NCI-H1694 treated with DMSO at 0.1 percent for 48 hours (cell line): ENCODE results near the gene ANKLE2.
"Not testable (repeated sequence)": the region's sequence is repeated elsewhere in the genome, so short reads cannot be mapped to it uniquely, and the experiment has no call there.

Experiments
- DNase-seq: peaks from one replicate; lab custom pipeline; 2025; lab: John Stamatoyannopoulos, UW

ANKLE2 gene

GRCh38 chr12:132776816-132777568 lies 15.4 kb upstream of the ANKLE2 start:
- DNase-seq, result peak; percentile 14

GRCh38 chr12:132776230-132776625 lies 14.6 kb upstream of the ANKLE2 start:
- DNase-seq, result not testable (repeated sequence)

DNA sequence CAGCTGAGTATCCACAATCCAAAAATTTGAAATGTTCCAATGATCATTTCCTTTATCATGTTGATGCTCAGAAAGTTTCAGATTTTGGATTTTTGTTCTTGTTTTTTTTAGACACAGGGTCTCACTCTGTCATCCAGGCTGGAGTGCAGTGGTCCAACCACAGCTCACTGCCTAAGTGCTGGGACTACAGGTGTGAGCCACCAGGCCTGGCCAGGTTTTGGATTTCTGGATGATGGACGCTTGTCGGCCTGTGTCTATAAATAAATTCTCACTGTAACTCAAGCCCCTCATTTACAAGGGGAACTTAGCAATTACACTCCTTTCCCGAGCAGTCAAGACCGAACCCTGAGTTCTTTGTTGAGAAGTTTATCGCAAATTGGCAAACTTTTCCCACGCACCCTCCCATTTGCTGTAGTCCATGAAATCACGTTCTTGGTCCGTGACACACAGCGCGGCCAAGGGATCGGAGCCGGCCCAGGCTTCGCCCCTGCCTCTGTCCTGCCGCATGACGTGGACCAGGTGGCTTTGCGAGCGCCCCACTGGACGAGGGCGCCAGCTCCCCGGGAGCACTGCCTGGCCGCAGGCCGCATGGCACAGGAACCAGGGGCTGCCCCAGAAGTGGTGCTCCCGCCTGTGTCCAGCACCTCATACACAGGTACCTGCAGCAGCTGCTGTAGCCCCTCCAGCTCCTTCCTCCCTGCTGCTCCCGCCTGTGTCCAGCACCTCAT lies 14.0 kb upstream of the ANKLE2 start:
- no peak for DNase-seq

- DNase-seq, result no peak
Measured at GRCh38 chr12:132774646-132775275, 13.1 kb upstream of the ANKLE2 start.

GRCh38 chr12:132774159-132774558 lies 12.5 kb upstream of the ANKLE2 start:
- no peak for DNase-seq

DNA sequence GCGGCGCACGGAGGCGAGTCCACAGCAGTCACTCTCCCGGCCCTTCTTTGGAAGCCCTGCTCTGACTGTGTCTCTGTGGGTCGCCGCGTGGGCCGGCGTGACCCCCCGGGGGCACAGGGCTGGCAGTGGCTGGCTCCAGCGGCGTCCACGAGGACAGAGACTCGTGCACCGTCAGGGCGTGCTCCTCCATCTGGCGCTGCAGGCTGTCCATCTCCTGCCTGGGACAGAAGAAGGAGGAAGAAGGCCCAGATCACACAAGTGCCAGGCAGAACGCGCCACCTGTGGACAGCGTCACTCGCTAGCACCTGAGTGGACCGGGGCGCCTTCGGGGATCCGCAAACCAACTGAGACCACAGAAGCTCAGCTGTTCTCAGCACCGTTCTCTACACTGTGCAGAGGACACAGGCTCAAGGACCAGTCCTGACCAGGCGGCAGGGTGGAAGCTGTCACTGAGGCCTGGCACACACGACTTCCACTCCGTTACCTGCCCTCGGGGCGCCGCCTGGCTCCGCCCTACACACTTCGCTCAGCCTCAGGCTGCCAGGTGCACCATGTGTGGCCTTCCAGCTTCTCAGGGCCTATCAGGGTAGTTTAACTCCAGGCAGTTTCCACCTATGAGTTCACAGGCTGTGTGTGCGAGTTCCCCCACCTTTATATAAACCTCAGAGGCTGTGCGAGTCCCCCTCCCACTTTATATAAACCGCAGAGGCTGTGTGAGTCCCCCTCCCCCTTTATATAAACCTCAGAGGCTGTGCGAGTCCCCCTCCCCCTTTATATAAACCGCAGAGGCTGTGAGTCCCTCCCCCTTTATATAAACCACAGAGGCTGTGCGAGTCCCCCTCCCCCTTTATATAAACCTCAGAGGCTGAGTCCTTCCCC lies 11.7 kb upstream of the ANKLE2 start:
- DNase-seq, result no peak

DNA sequence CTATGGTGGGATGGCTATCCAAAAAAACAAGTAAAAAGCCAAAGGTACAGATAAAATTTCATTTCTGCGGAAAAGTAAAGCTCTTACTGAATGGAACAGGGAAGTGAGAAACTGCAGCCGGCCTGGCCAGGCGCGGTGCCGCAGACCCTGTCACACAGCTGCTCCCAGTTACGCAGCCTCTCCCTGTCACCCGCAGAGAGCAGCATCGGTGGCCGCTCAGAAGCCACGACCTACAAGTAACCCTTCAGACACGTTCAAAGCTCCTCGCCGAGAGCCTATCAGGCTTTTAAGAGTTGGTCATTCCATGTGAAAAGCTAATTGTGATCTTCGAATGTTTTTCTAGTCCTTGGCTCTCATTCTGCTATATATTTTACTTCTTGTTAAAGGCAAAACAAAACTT lies 11.0 kb upstream of the ANKLE2 start:
- DNase-seq, result no peak

- no peak for DNase-seq
Measured at GRCh38 chr12:132771126-132771838, 9.7 kb upstream of the ANKLE2 start.

DNA sequence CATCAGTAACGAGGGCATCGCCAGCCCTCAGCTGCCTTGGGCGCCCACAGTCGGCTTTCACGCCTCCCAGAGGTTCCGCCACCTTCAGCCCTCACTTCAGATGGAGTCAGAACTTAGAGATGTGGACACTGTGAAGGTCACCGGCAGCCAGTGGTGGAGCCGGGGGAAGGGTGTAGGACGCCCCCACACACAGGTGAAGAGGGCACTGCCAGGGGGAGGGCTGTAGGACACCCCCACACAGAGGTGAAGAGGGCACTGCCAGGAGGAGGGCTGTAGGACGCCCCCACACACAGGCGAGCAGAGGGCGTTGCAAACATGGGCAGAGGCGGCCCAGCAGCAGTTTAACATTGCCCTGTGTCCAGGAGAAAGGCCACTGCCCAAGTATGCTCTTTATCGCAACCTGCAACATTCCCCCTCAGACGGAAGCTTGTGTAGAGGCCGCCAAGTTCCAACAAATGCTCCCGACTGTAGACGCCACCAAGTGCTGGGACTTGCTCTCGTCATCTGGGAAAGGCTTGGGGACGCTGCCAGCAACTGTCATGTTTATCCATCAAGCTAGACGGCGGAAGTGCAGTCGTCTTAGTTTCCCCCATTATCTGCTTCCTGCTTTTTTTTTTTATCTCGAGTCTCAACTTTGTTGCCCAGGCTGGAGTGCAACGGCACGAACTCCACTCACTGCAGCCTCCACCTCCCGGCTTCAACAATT lies 4.9 kb upstream of the ANKLE2 start:
- no peak for DNase-seq

DNA sequence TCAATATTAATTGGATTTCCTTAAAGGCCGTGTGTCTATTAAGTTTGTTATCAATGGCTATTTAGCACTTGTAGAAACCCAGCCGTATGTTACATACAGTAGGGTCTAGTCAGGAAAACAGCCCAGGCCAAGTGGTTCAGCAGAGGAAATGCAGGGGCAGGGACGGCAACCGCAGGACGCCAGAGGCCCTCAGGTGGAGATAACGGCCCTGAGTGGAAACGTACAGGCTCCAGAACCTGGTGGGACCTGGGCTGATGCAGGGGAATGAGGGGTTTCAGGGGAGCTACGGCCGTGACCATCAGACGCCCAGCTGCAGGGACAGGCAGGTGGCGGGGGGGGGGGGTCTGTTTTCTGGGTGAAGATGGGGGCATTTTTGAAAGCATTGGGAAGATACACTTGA lies 3.7 kb upstream of the ANKLE2 start:
- no peak for DNase-seq

GRCh38 chr12:132764231-132764630 lies 2.6 kb upstream of the ANKLE2 start:
- no peak for DNase-seq

DNA sequence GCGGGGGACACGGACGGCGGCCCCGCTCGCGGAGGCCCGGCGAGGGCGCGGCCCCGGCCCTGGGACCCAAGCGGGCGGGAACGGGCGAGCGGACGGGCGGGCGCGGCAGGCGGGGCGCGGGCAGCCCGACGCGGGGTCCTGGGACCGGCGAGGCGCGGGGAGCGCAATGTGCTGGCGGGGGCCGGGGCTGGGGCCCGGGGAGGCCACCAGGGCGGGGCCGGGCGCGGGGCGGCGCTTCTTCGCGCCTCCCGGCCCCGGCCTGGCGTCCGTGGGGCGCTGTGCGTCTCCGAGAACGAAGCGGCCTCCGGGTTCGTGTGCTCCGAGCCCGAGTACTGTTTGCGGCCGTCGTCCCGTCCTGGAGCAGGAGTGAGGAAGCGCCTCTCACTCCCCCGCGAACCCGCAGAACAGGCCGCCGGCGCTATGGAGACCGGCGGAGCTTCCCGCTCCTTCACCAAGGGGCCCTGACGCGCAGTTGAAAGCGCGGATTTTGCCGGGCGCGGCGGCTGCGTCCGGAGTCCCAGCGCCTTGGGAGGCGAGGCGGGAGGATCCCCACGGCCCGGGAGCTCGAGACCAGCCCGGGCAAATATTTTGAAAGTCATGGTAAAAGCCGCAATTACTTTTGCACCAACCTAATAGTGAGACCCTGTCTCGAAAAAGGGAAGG lies 420 bp upstream of the ANKLE2 start:
- DNase-seq, result peak; percentile 28

GRCh38 chr12:132759359-132759758 lies 2.3 kb downstream of the ANKLE2 start:
- DNase-seq, result no peak

DNA sequence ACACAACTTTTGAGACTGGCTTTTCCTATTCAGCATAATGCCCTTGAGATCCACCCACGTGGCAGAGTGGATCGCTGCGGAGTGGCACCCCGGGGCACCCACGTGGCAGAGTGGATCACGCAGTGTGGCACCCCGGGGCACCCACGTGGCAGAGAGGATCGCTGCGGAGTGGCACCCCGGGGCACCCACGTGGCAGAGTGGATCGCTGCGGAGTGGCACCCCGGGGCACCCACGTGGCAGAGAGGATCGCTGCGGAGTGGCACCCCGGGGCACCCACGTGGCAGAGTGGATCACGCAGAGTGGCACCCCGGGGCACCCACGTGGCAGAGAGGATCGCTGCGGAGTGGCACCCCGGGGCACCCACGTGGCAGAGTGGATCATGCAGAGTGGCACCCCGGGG lies 2.8 kb downstream of the ANKLE2 start:
- DNase-seq, result not testable (repeated sequence)

DNA sequence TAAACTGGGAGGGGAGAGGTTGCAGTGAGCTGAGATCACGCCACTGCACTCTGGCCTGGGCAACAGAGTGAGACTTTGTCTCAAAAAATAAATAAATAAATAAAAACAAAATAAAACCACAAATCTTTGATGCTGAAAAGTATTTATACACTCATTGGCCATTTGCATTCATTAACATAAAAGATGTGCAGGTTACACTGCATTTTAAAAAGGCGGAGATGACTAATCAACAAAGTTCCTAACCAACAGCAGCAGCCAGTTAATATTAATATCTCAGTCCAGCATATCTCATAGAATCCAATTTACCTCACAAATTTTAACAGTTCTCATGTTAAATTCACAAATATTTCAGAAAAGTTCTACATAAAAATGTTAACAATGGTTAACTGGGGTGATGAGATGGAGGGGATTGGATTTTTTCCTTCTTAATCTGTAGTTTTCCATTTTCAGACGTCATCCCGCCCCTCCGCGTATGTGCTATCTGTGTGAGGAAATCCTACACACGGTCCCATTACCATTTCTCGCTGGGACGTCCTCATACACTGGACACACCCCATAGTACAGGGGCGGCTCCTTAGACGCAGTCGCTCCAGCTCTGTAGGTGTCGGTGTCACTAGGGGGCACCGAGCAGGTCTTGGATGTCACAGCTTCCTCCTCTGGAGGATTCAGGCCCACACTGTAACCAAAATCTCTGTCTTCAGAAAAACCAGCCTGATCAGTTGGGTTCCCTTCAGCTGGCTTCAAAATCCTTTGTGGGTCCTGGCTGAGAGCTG lies 7.3 kb downstream of the ANKLE2 start:
- no peak for DNase-seq

DNA sequence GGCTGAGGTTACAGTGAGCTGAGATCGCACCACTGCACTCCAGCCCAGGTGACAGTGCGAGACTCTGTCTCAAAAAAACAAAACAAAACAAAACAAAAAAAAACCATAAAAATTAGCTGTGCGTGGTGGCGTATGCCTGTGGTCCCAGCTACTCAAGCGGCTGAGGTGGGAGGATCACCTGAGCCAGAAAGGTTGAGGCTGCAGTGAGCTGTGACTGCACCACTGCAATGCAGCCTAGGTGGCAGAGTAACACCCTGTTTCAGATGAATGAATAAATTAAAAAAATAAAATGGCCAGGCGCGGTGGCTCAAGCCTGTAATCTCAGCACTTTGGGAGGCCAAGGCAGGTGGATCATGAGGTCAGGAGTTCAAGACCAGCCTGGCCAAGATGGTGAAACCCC lies 8.0 kb downstream of the ANKLE2 start:
- DNase-seq, result not testable (repeated sequence)

DNA sequence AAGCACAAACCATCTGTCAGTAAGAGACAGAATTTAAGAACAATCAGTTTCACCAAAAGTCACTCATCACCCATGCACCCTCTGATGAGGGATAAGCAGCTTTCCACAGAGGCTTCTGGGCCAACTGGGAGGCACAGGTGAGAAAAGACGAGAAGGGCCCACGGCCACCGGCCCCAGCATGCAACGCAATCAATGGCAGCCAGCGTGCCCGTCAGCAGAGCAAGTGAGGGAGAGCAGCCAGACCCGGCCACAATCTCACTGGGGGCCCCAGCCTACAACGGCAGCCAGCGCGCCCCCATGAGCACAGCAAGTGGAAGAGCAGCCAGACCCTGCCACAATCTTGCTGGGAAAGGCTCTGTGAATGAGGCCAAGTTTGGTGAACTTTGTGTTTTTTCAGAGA lies 13.3 kb downstream of the ANKLE2 start:
- DNase-seq, result no peak

DNA sequence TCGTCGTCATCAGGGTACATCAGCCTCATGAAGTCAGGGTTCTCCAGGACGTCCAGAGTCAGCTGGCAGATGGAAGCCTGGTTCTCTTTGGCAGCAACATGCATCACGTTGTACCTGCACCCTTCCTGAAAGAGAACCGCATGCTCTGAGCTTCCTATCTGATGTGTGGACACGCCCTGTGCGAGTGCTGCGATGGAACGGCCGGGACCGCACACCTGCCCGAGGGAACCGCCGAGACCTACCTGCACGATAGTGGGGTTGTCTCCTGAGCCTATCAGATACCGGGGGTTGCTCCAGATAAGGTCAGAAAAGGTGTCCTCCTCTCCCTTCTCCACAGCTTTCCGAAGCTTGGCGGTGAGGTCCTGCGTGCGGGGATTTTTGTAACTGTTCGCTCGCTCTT lies 13.7 kb downstream of the ANKLE2 start:
- DNase-seq, result no peak

DNA sequence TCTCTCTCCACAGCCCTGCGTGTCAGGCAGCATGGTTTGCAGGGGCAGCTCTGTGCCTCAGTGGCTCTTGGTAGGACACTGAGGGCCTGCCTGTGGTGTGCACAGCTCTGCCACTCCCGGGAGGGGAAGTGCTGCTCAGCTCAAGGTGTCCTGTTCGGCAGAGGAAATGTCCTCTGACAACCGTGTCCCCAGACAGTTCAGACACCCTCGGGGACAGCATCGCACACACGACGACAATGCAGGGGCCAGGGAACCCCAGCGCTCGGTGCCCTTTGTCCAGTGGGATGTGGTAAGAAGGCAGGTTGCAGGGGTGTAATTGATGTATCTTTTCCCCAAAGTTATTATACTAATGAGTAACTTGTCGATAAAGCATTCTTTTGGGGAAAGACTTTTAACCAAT lies 14.2 kb downstream of the ANKLE2 start:
- no peak for DNase-seq

DNA sequence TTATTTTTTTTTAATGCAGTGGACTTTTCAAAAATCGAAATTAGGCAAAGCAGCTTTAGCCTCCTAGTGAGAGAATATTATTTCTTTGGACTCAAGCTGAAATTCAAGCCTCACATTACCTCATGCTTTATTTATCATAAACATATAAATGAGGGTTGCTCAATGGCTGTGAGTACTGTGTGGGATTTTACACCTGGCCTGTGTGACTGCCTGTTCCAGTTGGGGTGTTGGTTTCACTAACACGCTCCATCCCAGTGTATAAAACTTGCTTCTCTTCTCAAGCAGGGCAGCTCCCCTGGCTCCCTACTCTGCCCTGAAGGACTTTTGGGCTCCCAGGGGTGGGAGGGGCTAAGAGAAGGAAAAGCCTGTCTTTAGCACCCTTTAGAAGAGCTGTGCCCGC lies 15.0 kb downstream of the ANKLE2 start:
- DNase-seq, result no peak
